Right atrium auricular region (tissue), 2 donors: ENCODE results near the gene DIP2B. TPM values are rescaled to one million over a fixed set of nuclear protein-coding genes. Genes with fewer than 3 reads are reported as not detected.
"Not testable (repeated sequence)": the region's sequence is repeated elsewhere in the genome, so short reads cannot be mapped to it uniquely, and the experiment has no call there.

ENCODE experiments used
- DNase-seq: peaks from one replicate; pipeline ENCODE4 v3.0.0-alpha.2; 2019; ENCODE audit warnings: low spot score
- H3K27ac ChIP-seq, 2 donors: fragments of 200-600 bp; sonication (generic); 1 replicate in 1 of 2; 2 replicates in 1 of 2; pipeline ENCODE4 v1.5.1; 2016 to 2019
- H3K27me3 ChIP-seq, 2 donors: fragments of 200-600 bp; sonication (generic); one replicate each; pipeline versions ENCODE4 v1.5.1 to v1.6.0; 2017 to 2019
- H3K36me3 ChIP-seq: fragments of 200-600 bp; sonication (generic); one replicate; pipeline ENCODE4 v1.5.1; 2016
- H3K4me1 ChIP-seq, 2 donors: fragments of 200-600 bp; sonication (generic); one replicate each; pipeline versions ENCODE4 v1.5.1 to v1.6.0; 2017 to 2019
- H3K4me3 ChIP-seq, 2 donors: fragments of 200-600 bp; sonication (generic); 1 replicate in 1 of 2; 2 replicates in 1 of 2; pipeline ENCODE4 v1.5.1; 2017 to 2019; ENCODE audit warnings: mild to moderate bottlenecking in 1 of 2, moderate library complexity in 1 of 2
- H3K9me3 ChIP-seq, 2 donors: fragments of 200-600 bp; sonication (generic); one replicate each; pipeline ENCODE4 v1.5.1; 2019
- total RNA-seq, 2 donors: library from RNA; depleted of rRNA; stranded (reverse); fragments of >200 nt; gene quantifications; one replicate each; pipeline ENCODE4 v1.1.0, GENCODE V29; 2016
- TF ChIP-seq, protein P1 (sequence below), 2 donors: fragments of 200-600 bp; sonication (generic); IDR thresholded peaks; one replicate each; pipeline ENCODE4 v1.5.1; 2019; ENCODE audit warnings: antibody characterized with exemption in 2 of 2

DIP2B gene
- total RNA-seq, 2 donors from 2014 or later: 11.6 to 15.2 TPM

DNA sequence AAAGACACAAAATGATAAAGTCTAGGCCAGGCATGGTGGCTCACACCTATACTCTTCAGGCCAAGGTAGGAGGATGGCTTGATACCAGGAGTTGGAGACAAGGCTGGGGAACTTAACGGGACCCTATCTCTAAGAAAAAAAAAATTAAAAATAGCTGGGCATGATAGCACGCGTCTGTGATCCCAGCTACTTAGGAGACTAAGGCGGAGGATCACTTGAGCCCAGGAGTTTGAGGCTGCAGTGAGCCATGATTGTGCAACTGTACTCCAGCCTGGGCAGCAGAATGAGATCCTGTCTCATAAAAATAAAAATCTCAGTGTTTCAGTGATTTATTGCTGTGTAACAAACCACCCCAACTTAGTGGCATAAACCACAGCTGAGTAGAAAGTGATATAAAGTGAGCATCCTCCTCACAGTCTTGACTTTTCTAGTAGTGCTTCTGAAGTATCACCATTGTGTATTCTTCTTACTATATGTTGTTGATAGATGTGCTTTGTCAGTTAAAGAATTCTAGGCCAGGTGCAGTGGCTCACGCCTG is 248.5 kb downstream of the DIP2B start:
- no peaks in the 10 kb centered on the region for H3K9me3 ChIP-seq
- H3K4me3 ChIP-seq: no peak overlapping the region
- no peaks in the 10 kb centered on the region for H3K27me3 ChIP-seq
- TF ChIP-seq, protein P1, sequence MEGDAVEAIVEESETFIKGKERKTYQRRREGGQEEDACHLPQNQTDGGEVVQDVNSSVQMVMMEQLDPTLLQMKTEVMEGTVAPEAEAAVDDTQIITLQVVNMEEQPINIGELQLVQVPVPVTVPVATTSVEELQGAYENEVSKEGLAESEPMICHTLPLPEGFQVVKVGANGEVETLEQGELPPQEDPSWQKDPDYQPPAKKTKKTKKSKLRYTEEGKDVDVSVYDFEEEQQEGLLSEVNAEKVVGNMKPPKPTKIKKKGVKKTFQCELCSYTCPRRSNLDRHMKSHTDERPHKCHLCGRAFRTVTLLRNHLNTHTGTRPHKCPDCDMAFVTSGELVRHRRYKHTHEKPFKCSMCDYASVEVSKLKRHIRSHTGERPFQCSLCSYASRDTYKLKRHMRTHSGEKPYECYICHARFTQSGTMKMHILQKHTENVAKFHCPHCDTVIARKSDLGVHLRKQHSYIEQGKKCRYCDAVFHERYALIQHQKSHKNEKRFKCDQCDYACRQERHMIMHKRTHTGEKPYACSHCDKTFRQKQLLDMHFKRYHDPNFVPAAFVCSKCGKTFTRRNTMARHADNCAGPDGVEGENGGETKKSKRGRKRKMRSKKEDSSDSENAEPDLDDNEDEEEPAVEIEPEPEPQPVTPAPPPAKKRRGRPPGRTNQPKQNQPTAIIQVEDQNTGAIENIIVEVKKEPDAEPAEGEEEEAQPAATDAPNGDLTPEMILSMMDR (IDR thresholded peaks at IDR 0.05): no peak
- H3K36me3 ChIP-seq: no peaks in the 10 kb centered on the region
- no peaks in the 10 kb centered on the region for H3K4me1 ChIP-seq
- H3K27ac ChIP-seq: peak overlapping the region in 1 of 2 donors; percentile 76
- DNase-seq: no peak

DNA sequence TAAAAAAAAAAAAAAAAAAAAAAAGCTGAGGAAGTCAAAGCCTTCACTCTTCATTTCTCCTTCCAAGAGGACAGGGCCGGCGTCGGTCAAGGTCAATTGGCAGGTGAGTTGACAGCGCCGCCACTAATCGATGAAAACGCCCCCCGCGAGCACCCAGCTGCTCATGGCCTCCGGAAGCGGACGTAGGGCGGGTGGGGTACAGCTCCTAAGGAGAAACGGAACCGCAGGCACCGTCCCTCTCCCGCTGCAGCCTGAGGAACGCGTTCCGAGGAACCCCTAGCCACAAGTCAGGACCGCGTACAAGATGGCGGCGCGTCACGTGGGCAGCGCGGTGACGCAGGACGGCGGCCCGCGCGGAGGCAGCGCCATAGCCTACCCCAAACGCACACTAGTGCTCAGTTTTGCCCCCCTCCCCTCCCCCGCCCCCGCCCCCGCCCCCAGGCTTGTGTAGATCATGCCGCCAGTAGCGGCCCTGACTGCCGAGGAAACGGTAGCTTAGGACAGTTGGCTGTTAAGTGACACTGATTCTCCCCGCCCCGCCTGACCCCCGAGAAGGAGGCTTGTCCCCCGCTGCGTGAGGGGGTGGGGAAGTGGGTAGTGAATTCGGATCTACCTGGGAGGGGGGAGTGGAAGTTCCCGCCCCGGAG is 259.0 kb downstream of the DIP2B start, which contains the start of gene ATF1:
Gene ATF1 (plus strand): TSS at position 463 of the 647 bp plus-strand sequence. CDS start 16,045 bp downstream, outside the sequence.
- peak within 1 kb of the TSS; percentile 97 to 98 for H3K27ac ChIP-seq
- H3K4me1 ChIP-seq: peaks cover 0 to 24% of the 10 kb centered on the region in 2 donors
- TF ChIP-seq, protein P1 (IDR thresholded peaks at IDR 0.05): no peak
- peak within 1 kb of the TSS; percentile 92 to 97 for H3K4me3 ChIP-seq
- H3K36me3 ChIP-seq: no peaks in the 10 kb centered on the region
- H3K9me3 ChIP-seq: no peaks in the 10 kb centered on the region
- H3K27me3 ChIP-seq: no peaks in the 10 kb centered on the region
- peak; percentile 93 for DNase-seq

DNA sequence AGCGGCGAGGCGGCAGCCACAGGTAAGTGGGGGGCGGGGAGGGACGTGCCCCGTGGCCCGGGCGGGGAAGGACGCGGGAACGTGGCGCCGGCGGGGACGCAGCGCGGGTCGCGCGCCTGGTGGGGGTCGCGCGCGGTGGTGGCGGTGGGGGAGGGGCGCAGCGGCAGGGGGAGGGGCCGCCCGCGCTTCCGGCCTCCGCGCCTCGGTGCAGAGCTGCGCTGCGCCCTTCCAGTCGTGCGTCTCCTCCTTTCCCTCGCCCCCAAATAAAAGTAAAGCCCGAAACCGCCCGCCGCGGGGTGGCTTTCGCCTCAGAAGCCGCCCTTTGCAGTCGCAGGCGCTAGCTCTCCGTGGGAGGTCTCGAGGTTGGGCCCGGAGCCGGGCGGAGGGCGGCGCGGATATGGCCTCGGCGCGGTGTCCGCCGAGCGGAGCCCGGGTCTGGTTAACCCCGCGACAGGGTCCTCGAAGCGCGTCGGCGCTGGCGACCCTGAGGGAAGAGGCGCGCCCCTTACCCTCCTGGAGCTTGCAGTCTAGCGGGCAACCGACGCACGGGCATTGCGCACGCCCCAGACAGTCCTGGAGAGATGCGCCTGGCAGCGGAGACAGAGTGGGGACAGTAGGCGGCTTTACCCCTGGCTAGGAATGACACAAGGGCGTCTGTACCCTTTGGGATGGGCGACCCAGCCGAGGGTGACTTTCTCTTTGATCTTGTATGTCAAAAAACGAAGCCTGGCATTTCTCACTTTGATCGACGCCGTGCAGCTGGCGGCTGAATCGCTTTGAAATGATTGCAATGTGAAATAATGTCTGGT is 259.7 kb downstream of the DIP2B start:
- H3K27ac ChIP-seq: peak overlapping the region; percentile 97 to 98
- TF ChIP-seq, protein P1 (IDR thresholded peaks at IDR 0.05): no peak
- no peaks in the 10 kb centered on the region for H3K27me3 ChIP-seq
- no peak for DNase-seq
- H3K36me3 ChIP-seq: no peaks in the 10 kb centered on the region
- peaks cover 0 to 24% of the 10 kb centered on the region in 2 donors for H3K4me1 ChIP-seq
- H3K4me3 ChIP-seq: peak overlapping the region; percentile 92 to 97
- H3K9me3 ChIP-seq: no peaks in the 10 kb centered on the region

DNA sequence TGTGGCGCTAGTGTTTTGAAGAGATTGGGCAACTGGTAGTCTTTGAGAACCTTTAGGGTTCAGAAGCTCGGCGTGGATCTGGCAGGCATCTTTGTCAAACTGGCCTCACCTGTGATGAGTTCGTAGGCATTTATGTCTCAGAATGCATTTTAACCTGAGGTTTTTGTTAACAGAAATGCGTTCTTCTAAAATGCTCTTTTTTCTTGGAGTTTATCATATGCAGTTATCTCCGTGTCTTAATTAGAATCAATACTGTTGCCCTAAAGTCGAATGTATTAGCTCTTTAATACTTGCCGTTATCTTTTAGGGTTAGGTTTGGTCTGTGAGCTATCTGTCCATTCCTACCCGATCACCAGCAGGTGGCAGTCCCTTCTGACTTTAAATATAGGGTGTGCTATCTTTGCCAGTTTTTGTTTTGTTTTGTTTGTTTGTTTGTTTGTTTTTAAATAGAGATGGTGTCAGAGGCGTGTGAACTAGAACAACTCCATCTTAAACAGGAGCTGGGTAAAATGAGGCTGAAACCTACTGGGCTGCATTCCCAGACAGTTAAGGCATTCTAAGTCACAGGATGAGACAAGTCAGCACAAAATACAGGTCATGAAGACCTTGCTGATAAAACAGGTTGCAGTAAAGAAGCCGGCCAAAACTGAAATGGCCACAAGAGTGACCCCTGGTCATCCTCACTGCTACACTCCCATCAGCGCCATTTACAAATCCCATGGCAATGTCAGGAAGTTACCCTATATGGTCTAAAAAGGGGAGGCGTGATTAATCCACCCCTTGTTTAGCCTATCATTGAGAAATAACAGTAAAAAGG is 260.5 kb downstream of the DIP2B start:
- Histone ChIP-seq H3K4me1 (peaks cover 0 to 24% of the 10 kb centered on the region in 2 donors), H3K27me3 (no peaks in the 10 kb centered on the region), H3K9me3 (no peaks in the 10 kb centered on the region), H3K27ac (peak overlapping the region; percentile 97 to 98), H3K36me3 (no peaks in the 10 kb centered on the region), H3K4me3 (peak overlapping the region; percentile 92 to 97)
- TF ChIP-seq, protein P1 (IDR thresholded peaks at IDR 0.05): peak; percentile 54 to 77
- DNase-seq: no peak

DNA sequence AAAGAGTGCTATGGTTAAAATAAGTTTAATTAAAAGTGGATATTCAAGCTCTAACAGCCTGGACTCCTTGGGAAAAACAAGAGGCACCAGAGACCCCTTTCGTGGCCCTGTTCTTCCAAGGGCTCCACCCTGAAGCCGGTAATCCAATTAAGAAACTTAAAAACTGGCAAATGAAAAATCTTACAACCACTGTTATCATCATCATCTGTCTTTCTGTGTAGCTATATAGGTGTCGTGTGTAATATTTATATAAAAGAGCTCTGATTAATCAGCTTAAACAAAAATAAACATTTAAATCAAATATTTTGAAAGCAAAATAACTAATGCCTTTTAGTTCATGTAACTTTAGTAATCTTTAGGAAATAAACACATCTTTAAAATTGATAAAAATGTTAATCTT is 263.6 kb downstream of the DIP2B start:
- Histone ChIP-seq H3K27ac (peak overlapping the region in 1 of 2 donors; percentile 7), H3K36me3 (peaks cover 6% of the 10 kb centered on the region), H3K4me3 (no peak overlapping the region), H3K9me3 (no peaks in the 10 kb centered on the region), H3K27me3 (no peaks in the 10 kb centered on the region), H3K4me1 (peaks cover 0 to 15% of the 10 kb centered on the region in 2 donors)
- no peak for DNase-seq
- TF ChIP-seq, protein P1 (IDR thresholded peaks at IDR 0.05): no peak

DNA sequence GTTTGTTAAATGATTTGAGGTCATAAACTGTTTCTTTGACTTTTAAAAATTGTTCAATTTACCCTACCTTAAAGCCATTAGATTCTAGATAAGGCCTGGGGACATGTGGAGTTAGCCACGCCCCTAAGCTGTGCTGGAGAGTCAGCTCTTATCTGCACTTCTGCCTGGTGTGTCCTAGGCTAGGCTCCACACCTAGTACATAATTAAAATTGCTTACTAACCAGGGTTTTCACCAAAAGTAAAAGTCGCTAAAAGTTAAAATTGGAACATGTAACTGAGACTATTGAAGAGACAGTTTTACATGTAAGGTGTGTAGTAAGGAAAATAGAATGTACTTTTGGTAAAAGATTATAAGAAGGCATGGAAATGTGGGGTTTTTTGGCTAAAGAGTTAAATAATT is 264.0 kb downstream of the DIP2B start:
- peaks cover 0 to 15% of the 10 kb centered on the region in 2 donors for H3K4me1 ChIP-seq
- not testable (repeated sequence) for H3K27me3 ChIP-seq

More for the DNA sequence above, 264.0 kb downstream of the DIP2B start:
- not testable (repeated sequence) for DNase-seq, H3K36me3 ChIP-seq, H3K9me3 ChIP-seq, H3K4me3 ChIP-seq, H3K27ac ChIP-seq
